Endometrial microvascular endothelial cells (primary cell): ENCODE results near the gene CASP14. TPM values are rescaled to one million over a fixed set of nuclear protein-coding genes. Genes with fewer than 3 reads are reported as not detected.

Experiments used
- in situ Hi-C: cut with HindIII; loops from 2 replicates; pipeline ENCODE4 v1.10.0; 2017; ENCODE audit warnings: low sequenced_read_pairs, low pct_unique_long_range_greater_than_20kb; ENCODE audit errors: inconsistent ontology term
- total RNA-seq: library from RNA; depleted of rRNA; stranded (reverse); fragments of >200 nt; gene quantifications from one replicate; pipeline ENCODE4 v1.2.3, GENCODE V29; 2015; ENCODE audit errors: inconsistent ontology term

CASP14 gene
- total RNA-seq, 1 donor from 2014 or later = not detected

GRCh38 chr19:15107061-15108010, 58.1 kb downstream of the CASP14 start, which contains the start of gene SYDE1:
Gene SYDE1, plus strand, starts transcription at chr19:15107401. Its CDS starts 33 bp downstream, at chr19:15107434.
- in situ Hi-C loops = no loop called here

Other genes starting within 250 kb of the CASP14 start
- not detected for gene OR7A5, start 214.3 kb upstream of the CASP14 start, total RNA-seq
- not detected for gene OR7C1, start 214.3 kb upstream of the CASP14 start, total RNA-seq
- gene OR7A10, start 200.6 kb upstream of the CASP14 start, total RNA-seq = not detected
- not detected for gene OR7A17, start 163.3 kb upstream of the CASP14 start, total RNA-seq
- gene OR7C2, start 108.0 kb upstream of the CASP14 start, total RNA-seq = not detected
- not detected for gene SLC1A6, start 69.6 kb upstream of the CASP14 start, total RNA-seq
- gene OR1I1, start 32.7 kb downstream of the CASP14 start, total RNA-seq = not detected
- 29.1 TPM for gene SYDE1, start 57.9 kb downstream of the CASP14 start, total RNA-seq
- gene NOTCH3, start 151.5 kb downstream of the CASP14 start, total RNA-seq = 1.6 TPM
- 1.9 TPM for gene EPHX3, start 183.0 kb downstream of the CASP14 start, total RNA-seq